Loucy (cell line): Measurements from ENCODE around the gene MAP1B.

Experiments used
- H2AFZ ChIP-seq: fragments of 200-600 bp; sonication (generic); 2 replicates; pipeline ENCODE4 v1.6.0; 2016; ENCODE audit warnings: antibody characterized with exemption, mild to moderate bottlenecking, low read length, moderate library complexity
- H3F3A ChIP-seq: fragments of 200-600 bp; 2 replicates; pipeline ENCODE4 v1.6.0; 2016; ENCODE audit warnings: antibody characterized with exemption, low read depth, mild to moderate bottlenecking
- H3K27me3 ChIP-seq: fragments of 200-600 bp; sonication (generic); 2 replicates; pipeline ENCODE4 v1.6.1; 2014; ENCODE audit warnings: low read length, mild to moderate bottlenecking; ENCODE audit not compliant: insufficient read depth, poor library complexity, severe bottlenecking
- H3K36me3 ChIP-seq: fragments of 200-600 bp; sonication (generic); 2 replicates; pipeline ENCODE4 v1.6.1; 2016; ENCODE audit warnings: low read length; ENCODE audit not compliant: insufficient read depth
- H3K4me1 ChIP-seq: fragments of 200-600 bp; sonication (generic); 2 replicates; pipeline ENCODE4 v1.5.1; 2014; ENCODE audit warnings: low read length, mild to moderate bottlenecking; ENCODE audit not compliant: insufficient read depth, poor library complexity, severe bottlenecking
- H3K4me2 ChIP-seq: fragments of 200-600 bp; sonication (generic); 2 replicates; pipeline ENCODE4 v1.6.0; 2014; ENCODE audit warnings: antibody characterized with exemption, low read length, low read depth, mild to moderate bottlenecking; ENCODE audit not compliant: poor library complexity, severe bottlenecking
- H3K4me3 ChIP-seq: fragments of 200-600 bp; sonication (generic); 2 replicates; pipeline ENCODE4 v1.5.1; 2014; ENCODE audit warnings: low read length, mild to moderate bottlenecking, mixed read lengths; ENCODE audit not compliant: poor library complexity, severe bottlenecking
- H3K79me2 ChIP-seq: fragments of 200-600 bp; sonication (generic); 2 replicates; pipeline ENCODE4 v1.6.1; 2014; ENCODE audit warnings: low read length; ENCODE audit not compliant: insufficient read depth
- H3K9ac ChIP-seq: fragments of 200-600 bp; sonication (generic); 2 replicates; pipeline ENCODE4 v1.6.0; 2014; ENCODE audit warnings: mild to moderate bottlenecking, low read depth, low read length, moderate library complexity; ENCODE audit not compliant: poor library complexity, severe bottlenecking
- H3K9me2 ChIP-seq: fragments of 200-600 bp; sonication (generic); replicated peaks from 2 replicates; pipeline ENCODE4 v1.6.1; 2016; ENCODE audit warnings: low read depth, low read length, mixed read lengths
- H3K9me3 ChIP-seq: fragments of 200-600 bp; sonication (generic); 2 replicates; pipeline ENCODE4 v1.6.1; 2014; ENCODE audit warnings: mild to moderate bottlenecking, antibody characterized with exemption, low read length, low read depth; ENCODE audit not compliant: insufficient read depth
- H4K20me1 ChIP-seq: fragments of 200-600 bp; sonication (generic); 2 replicates; pipeline ENCODE4 v1.6.0; 2014; ENCODE audit warnings: antibody characterized with exemption, low read length, mild to moderate bottlenecking; ENCODE audit not compliant: insufficient read depth, poor library complexity, severe bottlenecking
- CTCF ChIP-seq: fragments of 200-600 bp; sonication (generic); conservative IDR thresholded peaks from 2 replicates; pipeline ENCODE4 v1.5.1; 2014; ENCODE audit warnings: mild to moderate bottlenecking, antibody characterized with exemption, low read length
- EZH2phosphoT487 ChIP-seq: fragments of 200-600 bp; IDR thresholded peaks from 2 replicates; pipeline ENCODE4 v1.6.1; 2018; ENCODE audit warnings: antibody characterized with exemption, mild to moderate bottlenecking, moderate library complexity, borderline replicate concordance

MAP1B gene

GRCh38 chr5:72183101-72183520 is 75.8 kb downstream of the MAP1B start:
- TF ChIP-seq CTCF (no peak), EZH2phosphoT487 (no peak)
- H3K36me3 ChIP-seq: no peaks in the 10 kb centered on the region

DNA sequence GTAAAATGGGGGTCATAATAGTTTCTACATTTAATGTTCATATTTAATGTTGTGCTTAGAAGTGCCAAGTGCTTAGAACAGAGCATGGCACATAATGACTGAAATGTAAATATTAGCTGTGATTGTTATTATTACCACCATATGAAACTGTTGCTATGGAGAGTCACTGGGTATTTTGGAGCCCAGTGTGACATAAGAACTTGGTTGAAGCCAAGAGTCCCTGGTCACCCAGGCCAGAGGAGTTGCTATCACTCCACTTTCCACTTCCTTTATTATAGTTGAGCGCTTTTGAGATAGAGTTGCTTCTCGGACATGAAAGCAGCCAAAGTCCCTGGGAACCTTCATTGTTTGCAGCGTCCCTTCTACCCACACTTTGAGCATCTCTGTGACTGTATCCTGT is 77.1 kb downstream of the MAP1B start:
- Histone ChIP-seq H3K27me3 (no peaks in the 10 kb centered on the region), H3K9me3 (no peaks in the 10 kb centered on the region), H3K4me3 (no peak overlapping the region), H3K4me2 (no peak overlapping the region), H3K79me2 (no peaks in the 10 kb centered on the region), H4K20me1 (no peaks in the 10 kb centered on the region), H3K9me2 (no peaks in the 10 kb centered on the region), H3K36me3 (no peaks in the 10 kb centered on the region), H3K9ac (no peak overlapping the region), H3F3A (no peaks in the 10 kb centered on the region), H2AFZ (no peak overlapping the region), H3K4me1 (no peaks in the 10 kb centered on the region)
- TF ChIP-seq EZH2phosphoT487 (no peak), CTCF (no peak)

More at GRCh38 chr5:72183101-72183520, 75.8 kb downstream of the MAP1B start:
- Histone ChIP-seq H3K4me2 (no peak overlapping the region), H3K79me2 (no peaks in the 10 kb centered on the region), H3K4me3 (no peak overlapping the region), H3K9ac (no peak overlapping the region), H3K9me3 (no peaks in the 10 kb centered on the region), H2AFZ (no peak overlapping the region), H3K9me2 (no peaks in the 10 kb centered on the region), H3F3A (no peaks in the 10 kb centered on the region), H3K27me3 (no peaks in the 10 kb centered on the region), H4K20me1 (no peaks in the 10 kb centered on the region), H3K4me1 (no peaks in the 10 kb centered on the region)

GRCh38 chr5:72185496-72186329 is 78.4 kb downstream of the MAP1B start:
- H3K79me2 ChIP-seq: no peaks in the 10 kb centered on the region
- no peaks in the 10 kb centered on the region for H3K36me3 ChIP-seq
- H3K9me3 ChIP-seq: no peaks in the 10 kb centered on the region
- no peaks in the 10 kb centered on the region for H4K20me1 ChIP-seq
- H3F3A ChIP-seq: no peaks in the 10 kb centered on the region
- H3K27me3 ChIP-seq: no peaks in the 10 kb centered on the region
- no peaks in the 10 kb centered on the region for H3K9me2 ChIP-seq
- no peak overlapping the region for H3K4me2 ChIP-seq
- TF ChIP-seq EZH2phosphoT487: no peak
- no peak for TF ChIP-seq CTCF
- no peak overlapping the region for H3K4me3 ChIP-seq
- no peak overlapping the region for H2AFZ ChIP-seq
- no peaks in the 10 kb centered on the region for H3K4me1 ChIP-seq
- no peak overlapping the region for H3K9ac ChIP-seq
